ENCODE results near the gene LRPAP1.

LRPAP1 gene

DNA sequence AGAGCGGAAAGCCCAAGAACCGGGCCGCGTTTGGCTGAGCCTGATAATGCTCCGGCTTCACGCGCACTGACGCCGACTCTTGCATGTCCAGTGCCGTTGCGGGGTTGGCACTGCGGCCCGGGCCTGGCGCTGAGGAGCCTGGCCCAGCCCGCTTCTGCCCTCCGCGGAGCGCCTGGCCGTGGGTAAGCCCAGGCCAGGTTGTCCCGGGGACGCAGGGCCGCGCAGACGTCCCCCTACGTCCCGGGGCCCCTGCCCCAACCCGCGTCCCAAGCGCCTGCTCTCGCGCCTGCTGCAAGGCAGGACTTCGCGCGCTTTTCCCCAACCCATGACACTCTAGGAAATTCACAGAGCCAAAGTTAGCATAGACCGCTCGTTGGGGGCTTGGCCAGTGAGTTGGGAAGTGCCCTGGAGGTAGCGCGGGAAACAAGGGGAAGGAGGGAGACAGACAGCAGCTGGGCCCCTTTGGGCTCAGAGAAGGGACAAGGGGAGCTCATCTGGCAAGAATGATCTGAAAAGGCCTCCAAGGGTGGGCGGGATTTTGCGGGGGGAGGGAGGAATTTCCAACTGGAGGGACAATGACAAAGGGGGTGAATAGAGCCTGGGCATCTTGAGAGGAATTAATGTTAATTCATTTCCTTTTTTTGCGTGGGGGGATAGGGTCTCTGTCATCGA is 665 bp upstream of the LRPAP1 start:
- DNase-seq (ENCODE audit: low read depth), result no peak

DNA sequence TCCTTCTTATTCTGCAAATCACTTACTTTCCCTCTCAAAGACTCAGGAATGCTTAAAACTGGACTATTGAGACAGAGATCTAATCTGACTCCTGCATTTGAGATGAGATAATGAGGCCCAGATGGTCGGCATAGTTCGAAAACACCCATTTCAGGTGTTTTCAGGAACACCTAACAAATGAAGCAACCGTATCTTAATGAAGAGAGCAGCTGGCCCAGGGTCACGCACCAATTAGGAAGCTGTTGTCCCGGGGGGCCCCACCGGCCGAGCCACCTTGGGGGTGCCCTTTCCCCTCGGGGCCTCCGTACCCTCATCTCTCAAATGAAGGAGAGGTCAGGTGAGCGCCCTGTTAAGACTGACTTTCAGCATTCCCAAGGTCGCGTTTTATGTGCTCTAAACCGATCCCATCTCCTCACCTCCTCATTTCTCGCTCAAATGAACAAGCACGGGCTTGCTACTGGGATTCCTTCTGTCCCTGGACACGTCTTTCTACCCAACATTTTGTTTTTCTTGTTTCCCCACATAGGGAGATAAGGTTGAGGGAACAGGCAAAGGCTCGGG is 824 bp downstream of the LRPAP1 start:
- DNase-seq (ENCODE audit: low read depth), result no peak

DNA sequence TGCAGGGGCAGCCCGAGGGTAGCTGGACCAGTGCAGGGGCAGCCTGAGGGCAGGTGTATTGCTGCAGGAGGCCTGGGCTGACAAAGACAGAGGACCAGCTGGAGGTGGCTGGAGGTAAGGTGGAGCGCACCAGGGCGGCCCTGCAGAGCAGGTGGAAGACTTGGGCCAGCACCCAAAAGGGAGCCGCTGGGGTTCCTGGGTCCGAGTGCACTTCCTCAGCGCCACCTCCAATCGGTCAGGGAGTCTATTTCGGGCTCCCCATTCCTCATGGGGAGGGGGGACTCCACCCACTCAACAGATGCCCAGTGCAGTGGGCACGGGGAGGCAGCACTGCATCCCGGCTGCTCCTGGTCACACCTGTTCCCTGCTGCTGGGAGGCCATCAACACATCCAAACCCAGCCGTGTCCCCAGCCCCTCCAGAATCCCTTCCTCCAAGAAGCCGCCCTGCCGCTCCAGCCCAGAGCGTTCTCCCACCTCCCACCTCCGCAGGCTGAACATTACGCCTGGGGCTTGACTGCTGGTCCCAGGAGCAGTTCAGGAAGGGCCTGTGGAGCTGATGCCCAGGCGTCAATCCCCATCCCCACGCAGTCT is 1.5 kb downstream of the LRPAP1 start:
- DNase-seq (ENCODE audit: low read depth), result no peak

- no peak for DNase-seq (ENCODE audit: low read depth)
Measured at GRCh38 chr4:3530051-3530450, 2.2 kb downstream of the LRPAP1 start.

- DNase-seq (ENCODE audit: low read depth), result no peak
Measured at GRCh38 chr4:3529363-3529762, 2.9 kb downstream of the LRPAP1 start.

GRCh38 chr4:3527914-3528876 is 4.0 kb downstream of the LRPAP1 start:
- DNase-seq (ENCODE audit: low read depth), result no peak

GRCh38 chr4:3527101-3527913 is 4.9 kb downstream of the LRPAP1 start:
- no peak for DNase-seq (ENCODE audit: low read depth)

- no peak for DNase-seq (ENCODE audit: low read depth)
Measured at GRCh38 chr4:3526456-3526855, 5.8 kb downstream of the LRPAP1 start.

- no peak for DNase-seq (ENCODE audit: low read depth)
Measured at GRCh38 chr4:3525532-3526430, 6.4 kb downstream of the LRPAP1 start.

DNA sequence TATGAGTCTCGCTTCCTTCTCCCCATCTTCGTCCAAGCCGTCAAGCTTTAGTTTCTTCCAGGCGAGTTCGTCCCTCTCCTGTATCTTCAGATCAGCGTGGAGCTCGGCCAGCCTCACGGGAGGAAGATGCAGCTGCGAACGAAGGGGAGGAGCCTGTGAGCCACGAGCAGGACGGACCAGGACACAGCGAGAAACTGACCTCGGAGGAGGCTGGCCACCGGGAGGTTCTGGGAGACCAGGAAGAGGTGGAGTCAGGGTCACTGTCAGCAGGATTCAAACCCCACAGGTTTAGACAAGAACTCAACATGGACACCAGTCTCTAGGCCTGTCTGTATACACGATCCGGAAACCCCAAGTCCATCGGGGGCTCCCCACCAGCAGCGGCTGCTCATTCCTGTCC is 7.3 kb downstream of the LRPAP1 start:
- DNase-seq (ENCODE audit: low read depth), result no peak

GRCh38 chr4:3524349-3524748 is 7.9 kb downstream of the LRPAP1 start:
- no peak for DNase-seq (ENCODE audit: low read depth)

DNA sequence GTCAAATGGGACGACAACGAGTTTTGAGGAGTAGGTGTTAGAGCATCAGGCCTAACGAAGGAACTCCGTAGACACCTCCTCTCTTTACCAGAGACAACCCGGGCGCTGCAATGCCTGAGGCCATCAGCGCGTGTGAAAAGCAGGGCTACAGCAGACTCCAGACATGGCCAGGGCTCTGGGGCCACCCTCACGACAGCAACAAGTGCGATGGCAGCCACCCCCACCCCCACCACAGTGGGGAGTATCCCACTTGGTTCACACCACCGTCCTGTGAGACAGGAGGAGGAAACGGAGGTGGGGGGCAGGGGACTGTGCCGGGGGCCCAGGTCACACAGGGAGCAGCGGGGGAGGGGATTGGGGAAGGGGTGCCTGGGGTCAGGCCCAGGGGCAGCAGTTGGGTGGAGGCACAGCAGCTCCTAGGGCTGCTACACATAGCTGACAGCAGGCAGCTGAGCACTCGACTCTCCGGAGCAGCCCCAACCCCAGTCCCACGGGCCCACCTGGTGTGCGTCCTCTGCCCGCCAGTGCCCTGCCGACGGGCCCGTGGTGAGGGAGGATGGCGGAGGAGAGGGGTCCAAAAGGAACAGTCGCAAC is 8.5 kb downstream of the LRPAP1 start:
- no peak for DNase-seq (ENCODE audit: low read depth)

DNA sequence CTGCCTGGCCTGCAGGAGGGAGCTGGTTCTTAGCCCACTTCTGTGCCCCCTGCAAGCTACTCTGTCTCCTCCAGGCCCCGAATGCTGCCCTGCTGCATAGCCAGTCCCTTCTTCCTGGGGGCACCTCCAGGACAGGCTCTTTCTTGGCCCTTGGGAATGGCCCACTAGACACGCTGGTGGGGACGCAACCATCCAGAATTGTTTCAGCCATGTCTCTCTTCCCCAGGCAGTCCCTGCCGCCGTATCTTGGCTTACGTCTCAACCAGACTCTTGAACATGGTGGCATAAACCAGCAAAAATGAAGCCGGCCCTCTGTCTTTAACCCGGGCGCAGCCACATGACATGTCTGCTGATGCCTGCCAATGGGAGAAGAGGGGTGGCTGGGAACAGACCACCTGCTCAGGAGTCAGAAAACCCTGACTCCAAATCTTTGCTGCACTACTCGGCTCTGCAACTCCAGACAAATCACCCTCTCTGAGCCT is 9.0 kb downstream of the LRPAP1 start:
- DNase-seq (ENCODE audit: low read depth), result no peak

DNA sequence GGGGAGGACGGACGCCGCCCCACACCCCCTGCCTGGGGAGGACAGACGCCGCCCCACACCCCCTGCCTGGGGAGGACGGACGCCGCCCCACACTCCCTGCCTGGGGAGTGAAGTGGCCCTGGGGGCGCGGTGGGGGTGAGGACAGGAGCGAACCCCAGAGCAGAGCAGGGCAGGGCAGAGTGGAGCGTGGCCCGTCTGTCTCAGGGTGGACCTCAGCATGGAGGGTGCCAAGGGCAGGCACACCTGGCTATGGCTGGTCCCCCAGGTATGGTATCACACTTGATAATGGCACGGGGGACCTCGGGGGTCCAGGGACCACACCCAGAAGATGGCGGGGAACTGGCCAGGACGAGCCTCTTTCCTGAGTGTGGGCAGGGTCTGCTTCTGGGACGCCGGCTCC is 9.6 kb downstream of the LRPAP1 start:
- no peak for DNase-seq (ENCODE audit: low read depth)

- no peak for DNase-seq (ENCODE audit: low read depth)
Measured at GRCh38 chr4:3522326-3522640, 9.9 kb downstream of the LRPAP1 start.

- DNase-seq (ENCODE audit: low read depth), result no peak
Measured at GRCh38 chr4:3521621-3522325, 10.4 kb downstream of the LRPAP1 start.

GRCh38 chr4:3520796-3521600 is 11.2 kb downstream of the LRPAP1 start:
- DNase-seq (ENCODE audit: low read depth), result no peak

DNA sequence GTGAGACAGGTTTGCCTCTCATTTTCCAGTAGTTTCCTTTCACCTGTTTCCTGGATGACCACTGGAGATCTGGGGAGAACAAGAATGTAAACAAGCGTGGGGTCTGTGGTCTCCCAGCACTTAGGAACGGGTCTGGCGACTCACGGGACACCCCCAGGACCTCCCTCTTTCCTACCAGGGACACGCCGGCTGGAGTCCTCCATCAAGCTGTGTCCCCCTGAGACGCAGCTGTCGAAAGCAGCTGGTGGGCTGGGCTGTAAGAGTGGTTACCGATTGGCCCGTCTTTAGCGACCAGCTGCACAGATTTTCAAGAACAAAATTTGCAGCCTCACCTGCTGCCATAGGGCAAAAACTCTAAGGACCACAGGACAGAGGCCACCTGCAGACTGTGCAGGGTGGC is 11.9 kb downstream of the LRPAP1 start:
- DNase-seq (ENCODE audit: low read depth), result no peak

All from HS-27A (cell line).